ENCODE results near the gene ACO2.

Gene ACO2

GRCh38 chr22:41551877-41552582 is 83.1 kb downstream of the ACO2 start:
- Histone ChIP-seq H3K27ac (ENCODE audit: low read depth, low read length) (no peak overlapping the region), H3K4me3 (ENCODE audit: low read depth, low read length) (no peak overlapping the region), H3K79me1 (ENCODE audit: low read length) (no peaks in the 10 kb centered on the region), H3K23ac (ENCODE audit: low read length) (no peak overlapping the region), H3K36me3 (ENCODE audit: control insufficient read depth in 1 of 2, insufficient read depth in 2 of 2, low read length in 2 of 2) (no peaks in the 10 kb centered on the region), H3K18ac (ENCODE audit: low read length) (no peak overlapping the region), H4K12ac (ENCODE audit: low read depth, low read length) (no peak overlapping the region), H3K14ac (ENCODE audit: low read length) (no peak overlapping the region), H3K9ac (ENCODE audit: low read length) (no peak overlapping the region), H3K27me3 (ENCODE audit: insufficient read depth, low read length) (no peaks in the 10 kb centered on the region), H3K4me1 (ENCODE audit: control insufficient read depth in 1 of 2, insufficient read depth in 2 of 2, low read length in 2 of 2) (no peaks in the 10 kb centered on the region), H4K91ac (ENCODE audit: low read depth, low read length) (no peak overlapping the region), H3K4ac (ENCODE audit: low read depth, low read length) (no peak overlapping the region), H2AK5ac (ENCODE audit: low read length) (no peak overlapping the region), H2BK12ac (ENCODE audit: low read length) (no peak overlapping the region), H4K8ac (ENCODE audit: low read depth, low read length) (no peak overlapping the region), H3K9me3 (ENCODE audit: insufficient read depth, low read depth, low read length) (no peaks in the 10 kb centered on the region), H2BK5ac (ENCODE audit: low read depth, low read length, poor library complexity) (no peak overlapping the region), H3K79me2 (ENCODE audit: control insufficient read depth, insufficient read depth, low read length, poor library complexity) (no peaks in the 10 kb centered on the region), H2AFZ (ENCODE audit: insufficient read depth, low read length, poor library complexity) (no peak overlapping the region), H2BK120ac (ENCODE audit: insufficient read depth, low read length, poor library complexity) (no peak overlapping the region), H3K4me2 (ENCODE audit: low read length) (no peak overlapping the region)
- DNase-seq, result no peak
- no CpG with 5 or more reads among the region's 11 CpGs for WGBS (ENCODE audit: extremely low coverage, insufficient coverage, insufficient read length)

GRCh38 chr22:41555325-41555982 is 86.5 kb downstream of the ACO2 start:
- Histone ChIP-seq H3K4me2 (ENCODE audit: low read length) (no peak overlapping the region), H3K4me3 (ENCODE audit: low read depth, low read length) (no peak overlapping the region), H3K79me1 (ENCODE audit: low read length) (no peaks in the 10 kb centered on the region), H3K9ac (ENCODE audit: low read length) (no peak overlapping the region), H3K27me3 (ENCODE audit: insufficient read depth, low read length) (no peaks in the 10 kb centered on the region), H4K8ac (ENCODE audit: low read depth, low read length) (no peak overlapping the region), H3K4ac (ENCODE audit: low read depth, low read length) (no peak overlapping the region), H3K14ac (ENCODE audit: low read length) (no peak overlapping the region), H3K79me2 (ENCODE audit: control insufficient read depth, insufficient read depth, low read length, poor library complexity) (no peaks in the 10 kb centered on the region), H2BK12ac (ENCODE audit: low read length) (no peak overlapping the region), H2BK120ac (ENCODE audit: insufficient read depth, low read length, poor library complexity) (no peak overlapping the region), H3K36me3 (ENCODE audit: control insufficient read depth in 1 of 2, insufficient read depth in 2 of 2, low read length in 2 of 2) (no peaks in the 10 kb centered on the region), H2AK5ac (ENCODE audit: low read length) (no peak overlapping the region), H3K4me1 (ENCODE audit: control insufficient read depth in 1 of 2, insufficient read depth in 2 of 2, low read length in 2 of 2) (peaks cover 0 to 6% of the 10 kb centered on the region in 2 experiments), H4K12ac (ENCODE audit: low read depth, low read length) (no peak overlapping the region), H2BK5ac (ENCODE audit: low read depth, low read length, poor library complexity) (no peak overlapping the region), H3K23ac (ENCODE audit: low read length) (no peak overlapping the region), H3K27ac (ENCODE audit: low read depth, low read length) (no peak overlapping the region), H3K18ac (ENCODE audit: low read length) (no peak overlapping the region), H4K91ac (ENCODE audit: low read depth, low read length) (no peak overlapping the region), H3K9me3 (ENCODE audit: insufficient read depth, low read depth, low read length) (no peaks in the 10 kb centered on the region), H2AFZ (ENCODE audit: insufficient read depth, low read length, poor library complexity) (no peak overlapping the region)
- DNase-seq, result no peak
- no CpG with 5 or more reads among the region's 7 CpGs for WGBS (ENCODE audit: extremely low coverage, insufficient coverage, insufficient read length)

- no peaks in the 10 kb centered on the region for H3K27me3 ChIP-seq (ENCODE audit: insufficient read depth, low read length)
- WGBS (ENCODE audit: extremely low coverage, insufficient coverage, insufficient read length), result no CpG with 5 or more reads among the region's 10 CpGs
- no peak overlapping the region for H2BK5ac ChIP-seq (ENCODE audit: low read depth, low read length, poor library complexity)
- no peak overlapping the region for H3K4me3 ChIP-seq (ENCODE audit: low read depth, low read length)
- H3K4me1 ChIP-seq (ENCODE audit: control insufficient read depth in 1 of 2, insufficient read depth in 2 of 2, low read length in 2 of 2), result peaks cover 7 to 16% of the 10 kb centered on the region in 2 experiments
- H2AFZ ChIP-seq (ENCODE audit: insufficient read depth, low read length, poor library complexity), result no peak overlapping the region
- H4K91ac ChIP-seq (ENCODE audit: low read depth, low read length), result no peak overlapping the region
- H3K9ac ChIP-seq (ENCODE audit: low read length), result no peak overlapping the region
- H4K8ac ChIP-seq (ENCODE audit: low read depth, low read length), result no peak overlapping the region
- no peak overlapping the region for H2AK5ac ChIP-seq (ENCODE audit: low read length)
- H2BK120ac ChIP-seq (ENCODE audit: insufficient read depth, low read length, poor library complexity), result no peak overlapping the region
- no peak for DNase-seq
- H3K27ac ChIP-seq (ENCODE audit: low read depth, low read length), result no peak overlapping the region
- no peak overlapping the region for H3K18ac ChIP-seq (ENCODE audit: low read length)
- H3K9me3 ChIP-seq (ENCODE audit: insufficient read depth, low read depth, low read length), result no peaks in the 10 kb centered on the region
- H3K79me1 ChIP-seq (ENCODE audit: low read length), result peaks cover 3% of the 10 kb centered on the region
- no peak overlapping the region for H3K4me2 ChIP-seq (ENCODE audit: low read length)
- no peaks in the 10 kb centered on the region for H3K36me3 ChIP-seq (ENCODE audit: control insufficient read depth in 1 of 2, insufficient read depth in 2 of 2, low read length in 2 of 2)
- no peak overlapping the region for H3K4ac ChIP-seq (ENCODE audit: low read depth, low read length)
- H3K23ac ChIP-seq (ENCODE audit: low read length), result no peak overlapping the region
- H2BK12ac ChIP-seq (ENCODE audit: low read length), result no peak overlapping the region
- no peak overlapping the region for H3K14ac ChIP-seq (ENCODE audit: low read length)
- H3K79me2 ChIP-seq (ENCODE audit: control insufficient read depth, insufficient read depth, low read length, poor library complexity), result peaks cover under 1% of the 10 kb centered on the region
- H4K12ac ChIP-seq (ENCODE audit: low read depth, low read length), result no peak overlapping the region
Measured at GRCh38 chr22:41556561-41556960, 87.6 kb downstream of the ACO2 start.

GRCh38 chr22:41557401-41558240 is 88.7 kb downstream of the ACO2 start:
- WGBS (ENCODE audit: extremely low coverage, insufficient coverage, insufficient read length), result no CpG with 5 or more reads among the region's 19 CpGs
- peak overlapping the region; percentile 44 for H2AK5ac ChIP-seq (ENCODE audit: low read length)
- H4K91ac ChIP-seq (ENCODE audit: low read depth, low read length), result no peak overlapping the region
- no peaks in the 10 kb centered on the region for H3K9me3 ChIP-seq (ENCODE audit: insufficient read depth, low read depth, low read length)
- H4K8ac ChIP-seq (ENCODE audit: low read depth, low read length), result no peak overlapping the region
- no peak overlapping the region for H3K4me2 ChIP-seq (ENCODE audit: low read length)
- H2BK12ac ChIP-seq (ENCODE audit: low read length), result peak overlapping the region; percentile 5
- no peak overlapping the region for H3K27ac ChIP-seq (ENCODE audit: low read depth, low read length)
- no peak overlapping the region for H3K23ac ChIP-seq (ENCODE audit: low read length)
- no peaks in the 10 kb centered on the region for H3K27me3 ChIP-seq (ENCODE audit: insufficient read depth, low read length)
- no peak overlapping the region for H2BK120ac ChIP-seq (ENCODE audit: insufficient read depth, low read length, poor library complexity)
- DNase-seq, result no peak
- no peak overlapping the region for H4K12ac ChIP-seq (ENCODE audit: low read depth, low read length)
- H3K18ac ChIP-seq (ENCODE audit: low read length), result no peak overlapping the region
- H3K14ac ChIP-seq (ENCODE audit: low read length), result no peak overlapping the region
- H3K79me2 ChIP-seq (ENCODE audit: control insufficient read depth, insufficient read depth, low read length, poor library complexity), result peaks cover 2% of the 10 kb centered on the region
- peaks cover 6% of the 10 kb centered on the region for H3K79me1 ChIP-seq (ENCODE audit: low read length)
- no peak overlapping the region for H2AFZ ChIP-seq (ENCODE audit: insufficient read depth, low read length, poor library complexity)
- no peak overlapping the region for H2BK5ac ChIP-seq (ENCODE audit: low read depth, low read length, poor library complexity)
- no peak overlapping the region for H3K9ac ChIP-seq (ENCODE audit: low read length)
- peaks cover 14 to 24% of the 10 kb centered on the region in 2 experiments for H3K4me1 ChIP-seq (ENCODE audit: control insufficient read depth in 1 of 2, insufficient read depth in 2 of 2, low read length in 2 of 2)
- H3K4ac ChIP-seq (ENCODE audit: low read depth, low read length), result no peak overlapping the region
- no peak overlapping the region for H3K4me3 ChIP-seq (ENCODE audit: low read depth, low read length)
- no peaks in the 10 kb centered on the region for H3K36me3 ChIP-seq (ENCODE audit: control insufficient read depth in 1 of 2, insufficient read depth in 2 of 2, low read length in 2 of 2)

Measured in trophoblast cell (in vitro differentiated cells and primary cell).